ENCODE results near the gene IGF1. TPM values are rescaled to one million over a fixed set of nuclear protein-coding genes. Genes with fewer than 3 reads are reported as not detected.

IGF1 gene
- total RNA-seq, 1 donor from 2014 or later, result 62.2 TPM

DNA sequence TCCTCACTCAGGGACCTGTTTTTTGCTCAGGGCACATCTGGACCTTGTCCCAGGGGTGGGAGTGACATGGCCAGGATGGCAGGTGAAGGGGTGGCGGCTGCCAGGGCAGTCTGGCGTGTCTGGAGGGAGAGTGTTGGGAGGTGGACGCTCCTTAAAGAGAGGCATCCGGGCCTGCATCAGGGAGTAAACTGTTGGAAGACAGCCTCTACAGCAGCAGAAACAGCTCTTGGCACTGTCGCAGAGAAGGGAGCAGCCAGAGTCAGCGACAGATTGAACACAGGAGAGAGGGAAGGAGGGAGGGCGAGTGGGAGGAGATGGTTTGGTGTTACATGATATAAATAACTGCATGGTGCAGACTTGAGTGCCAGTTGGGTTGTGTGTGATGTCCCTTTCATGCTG is 52.8 kb downstream of the IGF1 start:
- DNase-seq (ENCODE audit: low spot score in 2 of 2, unreplicated experiment in 2 of 2), result no peak
- TF ChIP-seq CTCF (IDR thresholded peaks at IDR 0.05; ENCODE audit: unreplicated experiment), result no peak
- Mint-ChIP-seq H3K27me3 (ENCODE audit: low read depth) (no peaks in the 10 kb centered on the region), H3K4me1 (peaks cover 29% of the 10 kb centered on the region), H3K27ac (peak overlapping the region; percentile 47), H3K9me3 (peaks cover 16% of the 10 kb centered on the region), H3K4me3 (no peak overlapping the region), H3K36me3 (peaks cover 6% of the 10 kb centered on the region)

DNA sequence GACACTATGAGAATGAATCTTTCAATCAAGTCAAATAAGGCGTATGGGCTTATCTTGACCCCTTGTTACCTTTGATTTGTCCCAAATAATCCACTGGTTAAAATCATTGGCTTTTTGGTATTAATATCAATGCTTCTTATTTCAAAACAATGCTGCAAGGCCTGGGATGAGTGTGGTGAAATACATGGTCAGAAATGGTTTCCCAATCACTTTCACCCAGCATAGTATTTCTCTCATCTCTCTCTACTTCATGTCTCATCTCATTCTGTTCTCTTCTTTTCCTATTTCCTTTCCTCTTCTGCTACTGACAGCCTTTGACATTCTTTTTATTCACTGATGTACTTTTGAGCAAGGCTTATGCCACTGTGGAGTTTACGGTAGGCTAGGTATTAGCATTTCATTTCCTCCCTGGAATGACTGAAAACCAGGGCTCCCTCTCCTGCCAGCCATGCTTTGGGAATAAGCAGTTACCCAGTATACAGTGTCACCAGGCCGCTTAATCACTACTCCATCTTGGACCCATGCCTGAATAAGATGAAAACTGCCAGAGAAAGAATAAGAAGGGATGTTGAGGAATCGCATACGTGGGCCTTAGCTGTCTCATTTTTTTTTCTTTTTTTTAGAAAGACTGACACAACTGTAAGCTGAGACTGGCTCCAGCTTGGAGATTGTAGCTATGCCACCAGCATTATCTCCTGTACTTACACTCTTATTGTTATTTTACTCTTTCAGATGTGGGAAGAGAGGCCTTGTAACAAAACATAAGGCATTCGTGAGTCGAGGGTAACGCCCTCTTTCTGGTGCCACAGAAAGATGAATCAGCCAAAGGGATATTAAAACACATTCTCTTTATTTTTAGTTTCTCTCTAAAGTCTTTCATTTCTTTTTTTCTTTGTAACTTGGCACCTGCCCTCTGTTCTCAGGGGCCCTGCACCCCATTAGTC is 53.5 kb downstream of the IGF1 start:
- TF ChIP-seq CTCF (IDR thresholded peaks at IDR 0.05; ENCODE audit: unreplicated experiment), result no peak
- DNase-seq (ENCODE audit: low spot score in 2 of 2, unreplicated experiment in 2 of 2), result no peak
- Mint-ChIP-seq H3K36me3 (peaks cover 6% of the 10 kb centered on the region), H3K4me3 (no peak overlapping the region), H3K9me3 (peaks cover 16% of the 10 kb centered on the region), H3K4me1 (peaks cover 24% of the 10 kb centered on the region), H3K27ac (peak overlapping the region; percentile 47), H3K27me3 (ENCODE audit: low read depth) (no peaks in the 10 kb centered on the region)

GRCh38 chr12:102425109-102426039 is 55.0 kb downstream of the IGF1 start:
- Mint-ChIP-seq H3K4me3 (no peak overlapping the region), H3K27me3 (ENCODE audit: low read depth) (no peaks in the 10 kb centered on the region), H3K27ac (no peak overlapping the region), H3K9me3 (peaks cover 9% of the 10 kb centered on the region), H3K36me3 (no peaks in the 10 kb centered on the region), H3K4me1 (peaks cover 22% of the 10 kb centered on the region)
- no peak for TF ChIP-seq CTCF (IDR thresholded peaks at IDR 0.05; ENCODE audit: unreplicated experiment)
- DNase-seq (ENCODE audit: low spot score in 2 of 2, unreplicated experiment in 2 of 2), result no peak

- DNase-seq (ENCODE audit: low spot score in 2 of 2, unreplicated experiment in 2 of 2), result no peak
- Mint-ChIP-seq H3K4me3 (no peak overlapping the region), H3K4me1 (peaks cover 22% of the 10 kb centered on the region), H3K27me3 (ENCODE audit: low read depth) (no peaks in the 10 kb centered on the region), H3K9me3 (peaks cover 9% of the 10 kb centered on the region), H3K27ac (no peak overlapping the region), H3K36me3 (peaks cover 2% of the 10 kb centered on the region)
- TF ChIP-seq CTCF (IDR thresholded peaks at IDR 0.05; ENCODE audit: unreplicated experiment), result no peak
Measured at GRCh38 chr12:102423462-102423861, 56.9 kb downstream of the IGF1 start.

DNA sequence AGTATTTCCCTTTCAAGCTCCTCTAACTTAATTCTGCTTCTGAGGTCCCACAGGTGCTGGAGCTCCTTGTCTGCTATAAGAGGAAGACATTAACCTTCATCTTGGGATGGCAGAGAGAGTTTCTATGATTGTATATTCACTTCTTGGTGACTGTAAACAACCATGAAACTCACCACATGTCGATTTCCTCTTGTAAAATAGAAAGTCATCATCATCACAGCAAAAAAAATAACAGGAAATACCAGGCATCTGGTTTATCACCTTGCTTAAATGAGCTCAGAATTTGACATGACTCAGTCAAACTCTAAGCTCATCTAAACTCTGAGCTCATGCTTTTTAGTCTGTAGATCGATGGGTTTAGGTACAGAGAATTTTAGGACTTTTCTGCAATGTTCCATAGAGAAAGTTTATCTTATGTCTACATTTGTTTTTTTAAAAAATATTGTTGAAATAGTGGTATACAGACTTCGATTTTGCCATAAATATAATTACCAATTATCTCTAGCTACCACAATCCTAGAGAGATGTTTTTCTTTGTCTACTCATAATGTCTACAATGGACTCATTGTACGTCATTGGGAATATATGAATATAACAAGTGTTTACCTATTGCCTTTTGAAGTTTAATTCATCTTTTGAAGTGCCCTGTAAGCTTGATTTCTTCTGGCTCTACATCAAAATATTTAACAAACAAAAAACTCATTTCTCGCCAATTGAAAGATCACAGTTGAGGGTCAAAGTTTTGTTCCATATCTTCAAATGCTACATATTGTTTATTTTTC is 58.4 kb downstream of the IGF1 start:
- Mint-ChIP-seq H3K9me3 (peaks cover 9% of the 10 kb centered on the region), H3K27me3 (ENCODE audit: low read depth) (no peaks in the 10 kb centered on the region), H3K4me3 (no peak overlapping the region), H3K27ac (no peak overlapping the region), H3K36me3 (peaks cover 11% of the 10 kb centered on the region), H3K4me1 (peaks cover 14% of the 10 kb centered on the region)
- TF ChIP-seq CTCF (IDR thresholded peaks at IDR 0.05; ENCODE audit: unreplicated experiment), result no peak
- DNase-seq (ENCODE audit: low spot score in 2 of 2, unreplicated experiment in 2 of 2), result no peak

Data from mesothelial cell of epicardium (in vitro differentiated cells).